GM19328 (cell line): Measurements from ENCODE around the gene PRKD1.

Source experiments
- ATAC-seq: cut with Tn5 transposase; IDR thresholded peaks from one replicate; pipeline ENCODE4 v1.9.1; 2021; ENCODE audit warnings: mild to moderate bottlenecking, moderate library complexity; ENCODE audit not compliant: unreplicated experiment

PRKD1 gene

GRCh38 chr14:29687071-29687765 is 240.4 kb downstream of the PRKD1 start:
- ATAC-seq = no peak

GRCh38 chr14:29684926-29685325 is 242.7 kb downstream of the PRKD1 start:
- ATAC-seq = no peak

GRCh38 chr14:29682789-29683188 is 244.9 kb downstream of the PRKD1 start:
- ATAC-seq = no peak

- no peak for ATAC-seq
Observed at GRCh38 chr14:29681316-29681715, 246.3 kb downstream of the PRKD1 start.

GRCh38 chr14:29674566-29675285 is 252.9 kb downstream of the PRKD1 start:
- ATAC-seq = no peak

- no peak for ATAC-seq
Observed at GRCh38 chr14:29672831-29673230, 254.8 kb downstream of the PRKD1 start.

GRCh38 chr14:29671034-29671433 is 256.6 kb downstream of the PRKD1 start:
- no peak for ATAC-seq

- ATAC-seq = no peak
Observed at GRCh38 chr14:29668201-29668600, 259.4 kb downstream of the PRKD1 start.

- ATAC-seq = no peak
Observed at GRCh38 chr14:29664515-29664914, 263.1 kb downstream of the PRKD1 start.

- ATAC-seq = no peak
Observed at GRCh38 chr14:29663281-29663801, 264.3 kb downstream of the PRKD1 start.

GRCh38 chr14:29654901-29655550 is 272.6 kb downstream of the PRKD1 start:
- ATAC-seq = no peak

GRCh38 chr14:29653303-29653702 is 274.3 kb downstream of the PRKD1 start:
- ATAC-seq = no peak

- no peak for ATAC-seq
Observed at GRCh38 chr14:29652571-29652970, 275.1 kb downstream of the PRKD1 start.

GRCh38 chr14:29650554-29651269 is 276.9 kb downstream of the PRKD1 start:
- no peak for ATAC-seq

- no peak for ATAC-seq
Observed at GRCh38 chr14:29649170-29649569, 278.5 kb downstream of the PRKD1 start.

GRCh38 chr14:29648045-29648444 is 279.6 kb downstream of the PRKD1 start:
- ATAC-seq = no peak

GRCh38 chr14:29645117-29645516 is 282.5 kb downstream of the PRKD1 start:
- ATAC-seq = no peak

- ATAC-seq = no peak
Observed at GRCh38 chr14:29643433-29644211, 284.0 kb downstream of the PRKD1 start.

GRCh38 chr14:29637411-29637810 is 290.2 kb downstream of the PRKD1 start:
- no peak for ATAC-seq

GRCh38 chr14:29636870-29637269 is 290.8 kb downstream of the PRKD1 start:
- ATAC-seq = no peak
